NCI-H187 (cell line): ENCODE results near the gene COPS6.
"Not testable (repeated sequence)": the region's sequence is repeated elsewhere in the genome, so short reads cannot be mapped to it uniquely, and the experiment has no call there.

Experiments
- DNase-seq, 2 experiments: peaks; one replicate each; lab custom pipeline; 2025; lab: John Stamatoyannopoulos, UW

COPS6 gene

DNA sequence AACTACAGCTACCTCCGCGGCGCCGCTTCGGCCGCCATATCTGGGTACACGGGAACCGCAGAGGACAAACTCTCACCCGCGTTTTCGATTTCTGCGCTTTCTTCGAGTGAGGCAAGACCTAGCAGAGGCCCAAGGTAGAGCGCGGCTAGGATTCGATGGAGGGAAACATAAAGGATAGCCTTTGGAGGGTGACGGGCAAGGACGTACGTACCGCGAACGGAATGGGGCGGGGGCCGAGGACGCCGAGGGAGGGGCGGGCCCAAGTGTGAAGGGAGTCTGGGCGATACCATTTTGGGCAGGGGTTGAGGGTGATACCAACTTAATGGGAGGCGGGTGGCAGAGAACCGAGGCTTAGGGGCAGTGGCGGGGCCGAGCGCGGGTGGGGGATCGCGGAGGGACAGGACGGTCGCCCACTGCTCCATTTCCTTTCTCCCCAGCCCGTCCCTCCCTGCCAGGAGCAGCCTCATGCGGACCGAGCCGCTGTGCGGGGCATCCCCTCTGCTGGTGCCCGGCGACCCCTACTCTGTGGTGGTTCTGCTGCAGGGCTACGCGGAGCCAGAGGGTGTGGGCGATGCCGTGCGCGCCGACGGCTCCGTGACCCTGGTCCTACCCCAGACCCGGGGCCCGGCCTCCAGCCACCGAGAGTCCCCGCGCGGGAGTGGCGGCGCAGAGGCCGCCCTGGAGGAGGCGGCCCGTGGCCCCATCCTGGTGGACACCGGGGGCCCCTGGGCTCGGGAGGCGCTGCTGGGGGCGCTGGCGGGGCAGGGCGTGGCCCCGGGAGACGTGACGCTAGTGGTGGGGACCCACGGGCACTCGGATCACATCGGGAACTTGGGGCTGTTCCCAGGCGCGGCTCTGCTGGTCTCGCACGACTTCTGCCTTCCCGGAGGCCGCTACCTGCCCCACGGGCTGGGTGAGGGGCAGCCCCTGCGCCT is 38.4 kb downstream of the COPS6 start, which contains the start of gene MBLAC1:
TSS of gene MBLAC1 (plus strand) at position 37 of the 935 bp plus-strand sequence. CDS start at position 466, 429 bp downstream.
- peak; percentile 93 to 94 for DNase-seq

DNA sequence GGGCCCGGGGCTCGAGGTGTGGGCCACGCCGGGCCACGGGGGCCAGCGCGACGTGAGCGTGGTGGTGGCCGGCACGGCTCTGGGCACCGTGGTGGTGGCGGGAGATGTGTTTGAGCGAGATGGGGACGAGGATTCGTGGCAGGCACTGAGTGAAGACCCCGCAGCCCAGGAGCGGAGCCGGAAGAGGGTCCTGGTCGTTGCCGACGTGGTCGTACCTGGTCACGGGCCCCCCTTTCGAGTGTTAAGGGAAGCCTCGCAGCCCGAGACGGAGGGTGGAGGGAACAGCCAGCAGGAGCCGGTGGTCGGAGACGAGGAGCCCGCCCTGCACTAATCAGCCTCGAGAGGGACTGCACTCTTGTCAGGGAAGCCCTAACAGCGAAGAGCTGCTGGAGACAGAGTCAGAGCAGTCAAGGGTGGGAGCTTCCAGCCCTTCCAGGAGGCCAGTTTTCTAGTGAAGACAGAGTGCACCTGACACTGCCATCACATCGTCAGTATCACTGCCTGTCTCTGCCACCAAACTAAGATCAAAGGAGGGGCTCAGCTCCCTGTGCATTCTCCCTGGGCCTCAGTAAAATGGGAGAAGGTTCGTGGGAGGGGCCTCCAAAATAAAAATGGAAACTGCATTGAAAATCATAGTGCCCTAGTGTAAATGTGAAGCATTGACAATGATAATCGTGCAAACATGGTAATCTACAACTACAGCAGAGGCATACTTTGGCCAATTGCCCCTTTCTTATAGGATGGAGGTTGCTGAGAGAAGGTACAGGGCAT is 39.3 kb downstream of the COPS6 start:
- DNase-seq = no peak

DNA sequence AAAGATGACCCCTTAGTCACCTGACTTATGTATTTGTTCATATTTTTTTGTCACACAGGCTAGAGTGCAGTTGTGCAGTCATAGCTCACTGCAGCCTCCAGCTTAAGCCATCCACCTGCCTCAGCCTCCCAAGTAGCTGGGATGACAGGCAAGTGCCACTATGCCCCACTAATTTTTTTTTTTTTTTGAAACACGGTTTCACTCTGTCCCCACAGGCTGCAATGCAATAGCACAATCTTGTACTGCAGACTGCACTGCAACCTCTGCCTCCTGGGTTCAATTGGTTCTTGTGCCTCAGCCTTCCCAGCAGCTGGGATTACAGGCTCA is 39.8 kb downstream of the COPS6 start:
- no peak for DNase-seq

DNA sequence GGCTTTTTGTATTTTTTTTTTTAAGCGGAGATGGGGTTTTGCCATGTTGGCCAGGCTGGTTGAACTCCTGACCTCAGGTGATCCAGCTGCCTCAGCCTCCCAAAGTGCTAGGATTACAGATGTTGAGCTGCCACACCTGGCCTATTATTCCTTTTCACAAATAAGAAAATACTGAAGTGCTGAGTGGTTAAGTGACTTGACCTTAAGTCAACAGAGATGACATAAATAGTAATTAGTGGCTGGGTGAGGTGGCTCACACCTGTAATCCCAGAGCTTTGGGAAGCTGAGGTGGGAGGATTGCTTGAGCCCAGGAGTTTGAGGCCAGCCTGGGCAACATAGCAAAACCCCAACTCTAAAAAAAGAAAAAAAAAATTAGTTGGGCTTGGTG is 41.4 kb downstream of the COPS6 start:
- not testable (repeated sequence) for DNase-seq

DNA sequence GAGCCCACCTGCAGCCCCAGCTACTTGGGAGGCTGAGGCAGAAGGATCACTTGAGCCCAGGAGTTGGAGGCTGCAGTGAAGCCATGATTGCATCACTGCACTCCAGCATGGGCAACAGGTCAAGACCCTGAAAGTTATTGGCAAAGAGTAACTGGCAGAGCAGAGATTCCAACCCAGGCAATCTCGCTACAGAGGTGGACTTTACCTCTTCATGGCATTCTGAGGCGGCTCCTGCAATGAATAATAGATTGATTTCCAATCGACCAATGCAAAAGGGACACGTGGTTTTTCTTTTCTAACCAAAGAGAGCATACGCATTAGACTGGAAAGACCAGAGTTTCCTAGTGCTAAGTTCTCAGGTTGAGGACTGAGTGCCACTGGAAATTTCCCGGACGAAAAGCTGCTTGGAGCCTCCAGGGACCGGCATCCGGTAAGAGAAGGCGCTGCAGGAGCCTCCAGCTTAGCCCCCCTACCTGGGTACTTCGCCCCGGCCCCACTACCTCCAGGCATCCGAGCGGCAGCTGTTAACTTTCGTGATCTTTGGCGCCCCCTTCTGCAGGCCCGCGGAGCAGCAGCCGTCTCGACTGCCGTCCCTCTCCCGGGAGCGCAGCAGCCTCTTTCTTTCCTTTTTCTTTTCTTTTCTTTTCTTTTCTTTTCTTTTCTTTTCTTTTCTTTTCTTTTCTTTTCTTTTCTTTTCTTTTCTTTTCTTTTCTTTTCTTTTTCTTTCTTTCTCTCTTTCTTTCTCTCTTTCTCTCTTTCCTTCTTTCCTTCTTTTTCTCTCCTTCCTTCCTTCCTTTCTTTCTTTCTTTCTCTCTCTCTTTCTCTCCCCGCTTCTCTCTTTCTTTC is 42.1 kb downstream of the COPS6 start:
- DNase-seq = peak; percentile 53 to 58

DNA sequence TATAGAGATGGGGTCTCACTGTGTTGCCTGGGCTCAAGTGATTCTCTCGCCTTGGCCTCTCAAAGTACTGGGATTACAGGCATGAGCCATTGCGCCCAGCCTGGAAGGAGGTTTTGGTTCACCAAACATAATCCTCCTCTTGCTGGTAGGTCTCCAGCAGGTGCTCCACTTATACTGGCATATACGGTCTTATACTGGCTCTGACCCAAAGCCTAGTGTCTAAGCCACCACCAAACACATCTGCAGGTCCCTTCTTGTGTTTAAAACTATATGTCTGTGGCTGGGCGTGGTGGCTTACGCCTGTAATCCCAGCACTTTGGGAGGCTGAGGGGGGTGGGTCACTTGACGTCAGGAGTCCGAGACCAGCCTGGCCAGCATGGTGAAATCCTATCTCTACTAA is 43.4 kb downstream of the COPS6 start:
- DNase-seq = no peak

DNA sequence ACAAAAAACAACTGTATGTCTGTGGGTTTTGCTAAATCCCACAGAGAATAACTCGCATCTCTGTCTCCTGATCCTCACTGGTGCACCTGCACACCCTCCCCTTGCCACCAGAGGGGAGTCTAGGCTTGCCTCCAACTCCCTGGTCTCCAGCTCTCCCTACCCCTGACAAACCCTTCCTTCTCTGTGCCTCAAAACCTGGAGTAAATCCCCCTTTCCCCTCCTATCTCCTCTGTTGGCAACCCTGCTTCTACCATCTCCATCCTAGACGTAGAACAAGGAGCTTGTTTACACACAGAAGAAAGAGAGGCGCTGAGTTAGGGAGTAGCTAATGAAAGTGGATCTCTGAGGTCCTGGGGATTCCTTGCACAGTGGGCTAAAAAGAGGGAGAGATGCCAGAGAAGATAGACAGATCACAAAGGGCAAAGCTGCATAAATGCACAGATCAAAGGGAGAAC is 44.0 kb downstream of the COPS6 start:
- peak; percentile 16 to 41 for DNase-seq

DNA sequence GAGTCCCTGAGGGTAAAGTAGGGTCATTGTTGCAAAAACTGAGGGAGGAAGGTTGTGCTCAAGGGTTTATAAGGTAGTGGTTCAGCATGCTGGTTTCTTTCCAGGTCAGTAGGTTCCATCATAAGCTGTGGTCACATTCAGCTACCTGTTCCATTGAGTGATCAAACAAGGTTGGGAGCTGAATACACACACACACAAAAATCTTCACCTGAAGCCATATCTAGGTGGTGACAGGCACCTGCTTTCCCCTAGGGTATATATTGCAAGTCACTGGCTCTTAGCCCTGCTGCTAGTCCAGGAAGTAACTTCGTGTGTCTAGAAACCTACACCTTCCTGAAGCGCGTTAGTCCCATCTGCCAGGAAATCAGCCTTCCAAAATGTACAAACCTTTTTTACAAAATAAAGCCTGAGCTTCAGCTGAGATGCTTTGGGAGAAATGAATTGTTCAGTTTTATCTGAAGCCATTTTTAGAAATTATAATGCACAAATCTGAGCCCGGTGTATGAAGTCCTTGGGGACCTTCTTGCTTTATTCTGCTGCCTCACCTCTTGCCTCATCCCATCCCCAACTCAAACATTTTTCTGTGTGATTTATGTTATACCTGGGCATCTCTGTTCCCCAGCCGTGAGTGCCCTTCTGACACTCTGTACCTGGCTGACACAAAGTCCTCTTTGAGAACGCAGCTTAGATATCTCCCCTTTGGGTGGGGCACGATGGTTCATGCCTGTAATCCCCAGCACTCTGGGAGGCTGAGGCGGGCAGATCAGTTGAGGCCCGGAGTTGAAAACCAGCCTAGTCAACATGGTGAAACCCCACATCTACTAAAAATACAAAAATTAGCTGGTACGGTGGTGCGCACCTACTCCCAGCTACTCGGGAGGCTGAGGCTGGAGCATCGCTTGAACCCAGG is 49.3 kb downstream of the COPS6 start:
- no peak for DNase-seq

DNA sequence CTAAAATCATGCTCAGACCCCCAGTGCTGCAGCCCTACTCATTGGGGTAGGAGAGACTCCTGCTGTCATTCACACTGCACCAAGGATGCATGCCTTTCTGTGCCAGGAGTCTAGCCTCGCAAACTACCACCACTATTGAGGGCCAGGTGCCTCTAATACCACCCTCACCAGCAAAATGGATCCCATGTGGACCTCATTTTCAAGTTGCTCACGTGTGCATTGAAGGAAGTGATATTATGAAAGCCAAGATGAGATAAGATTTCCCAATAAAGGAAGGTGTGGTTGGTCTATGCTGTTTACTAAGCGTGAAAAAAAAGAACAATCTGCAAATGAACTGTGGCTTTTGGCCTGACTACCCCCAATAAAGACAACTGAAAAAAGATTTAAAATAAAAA is 52.8 kb downstream of the COPS6 start:
- DNase-seq = no peak
